ENCODE data around the gene TMEM9.
A peak's percentile ranks its signal among the peaks of the same experiment; 100 is the strongest.
"Not testable (repeated sequence)": the region's sequence is repeated elsewhere in the genome, so short reads cannot be mapped to it uniquely, and the experiment has no call there.

The TMEM9 gene

GRCh38 chr1:201172999-201173610 is 18.8 kb upstream of the TMEM9 start:
- no peak for DNase-seq

- DNase-seq: no peak
Measured at GRCh38 chr1:201172326-201172725, 18.1 kb upstream of the TMEM9 start.

GRCh38 chr1:201171063-201172036 is 17.1 kb upstream of the TMEM9 start:
- DNase-seq: no peak

- DNase-seq: peak; percentile 53
Measured at GRCh38 chr1:201170533-201171062, 16.3 kb upstream of the TMEM9 start.

GRCh38 chr1:201169971-201170532 is 15.8 kb upstream of the TMEM9 start:
- no peak for DNase-seq

- no peak for DNase-seq
Measured at GRCh38 chr1:201169203-201169602, 14.9 kb upstream of the TMEM9 start.

GRCh38 chr1:201167041-201167991 is 13.0 kb upstream of the TMEM9 start:
- no peak for DNase-seq

GRCh38 chr1:201164645-201165044 is 10.4 kb upstream of the TMEM9 start:
- no peak for DNase-seq

- no peak for DNase-seq
Measured at GRCh38 chr1:201163707-201164106, 9.4 kb upstream of the TMEM9 start.

GRCh38 chr1:201163036-201163435 is 8.8 kb upstream of the TMEM9 start:
- DNase-seq: not testable (repeated sequence)

- no peak for DNase-seq
Measured at GRCh38 chr1:201157949-201158348, 3.7 kb upstream of the TMEM9 start.

GRCh38 chr1:201156819-201157218 is 2.5 kb upstream of the TMEM9 start:
- no peak for DNase-seq

GRCh38 chr1:201156346-201156745 is 2.1 kb upstream of the TMEM9 start:
- DNase-seq: no peak

- DNase-seq: no peak
Measured at GRCh38 chr1:201155354-201155753, 1.1 kb upstream of the TMEM9 start.

- DNase-seq: no peak
Measured at GRCh38 chr1:201153474-201154388, 543 bp downstream of the TMEM9 start.

- DNase-seq: no peak
Measured at GRCh38 chr1:201149400-201149799, 4.9 kb downstream of the TMEM9 start.

GRCh38 chr1:201147396-201148015 is 6.8 kb downstream of the TMEM9 start:
- DNase-seq: no peak

- no peak for DNase-seq
Measured at GRCh38 chr1:201146626-201147390, 7.5 kb downstream of the TMEM9 start.

GRCh38 chr1:201145816-201146215 is 8.5 kb downstream of the TMEM9 start:
- no peak for DNase-seq

GRCh38 chr1:201145132-201145531 is 9.1 kb downstream of the TMEM9 start:
- no peak for DNase-seq

Measured in effector CD8-positive, alpha-beta T cell (primary cell).